ENCODE measurements around the gene RNF207. TPM values are rescaled to one million over a fixed set of nuclear protein-coding genes. Genes with fewer than 3 reads are reported as not detected.

Gene RNF207
- total and polyA plus RNA-seq, 2 of the 4 experiments (the other 2 are of a cell fraction): 2.7 to 17.2 TPM

DNA sequence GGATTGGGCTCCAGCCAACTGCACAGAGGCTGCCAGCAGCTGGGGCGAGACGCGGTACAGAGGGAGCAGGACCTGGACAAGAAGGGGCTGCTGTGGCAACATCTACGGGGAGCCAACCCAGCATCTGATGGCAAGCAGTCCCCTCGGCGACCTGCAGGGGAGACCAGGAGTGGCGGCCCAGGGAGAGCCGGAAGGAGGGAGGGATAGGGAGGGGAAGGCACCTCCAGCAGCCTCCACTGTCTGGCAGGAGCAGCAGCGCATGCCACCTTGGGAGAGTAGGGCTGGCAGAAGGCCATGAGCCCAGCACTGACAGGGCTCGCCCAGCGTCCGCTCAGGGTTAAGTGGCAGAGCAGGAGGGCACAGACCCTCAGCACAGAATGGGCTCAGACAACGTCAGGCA, 43.1 kb upstream of the RNF207 start:
- DNase-seq (no peak), ATAC-seq (ENCODE audit: low read depth) (no peak)
- H3K36me3 ChIP-seq (ENCODE audit: control insufficient read depth, insufficient read depth, low read length): no peaks in the 10 kb centered on the region
- H2BK120ac ChIP-seq (ENCODE audit: low read depth, low read length): no peak overlapping the region
- intact Hi-C loops (cut with micrococcal nuclease): no loop called here
- no peaks in the 10 kb centered on the region for H3K9me1 ChIP-seq (ENCODE audit: insufficient read depth, low read length)
- H2BK5ac ChIP-seq (ENCODE audit: low read depth, low read length, poor library complexity, severe bottlenecking): no peak overlapping the region
- peaks cover 37% of the 10 kb centered on the region; the same call in 1 of the 2 replicates for H3K27me3 ChIP-seq (ENCODE audit: control insufficient read depth, insufficient read depth, low read length)
- in situ Hi-C loops (cut with MboI; ENCODE audit: low sequenced_read_pairs): no loop called here
- no peak overlapping the region for H3K56ac ChIP-seq (ENCODE audit: extremely low read depth, insufficient read depth, low read length)
- H3K4me1 ChIP-seq (ENCODE audit: control insufficient read depth, insufficient read depth, low read length): no peaks in the 10 kb centered on the region
- no peak overlapping the region for H3K9ac ChIP-seq (ENCODE audit: low read depth, low read length)
- H2BK20ac ChIP-seq (ENCODE audit: low read depth, low read length): no peak overlapping the region
- no peak overlapping the region for H3K4me2 ChIP-seq (ENCODE audit: low read depth, low read length)
- H3K18ac ChIP-seq (ENCODE audit: low read depth, low read length): no peak overlapping the region
- H2BK15ac ChIP-seq (ENCODE audit: low read depth, low read length): no peak overlapping the region
- H4K8ac ChIP-seq (ENCODE audit: low read depth in 2 of 2, low read length in 2 of 2): no peak overlapping the region
- no peak overlapping the region for H3K4me3 ChIP-seq (ENCODE audit: insufficient read depth, low read depth, low read length)
- dilution Hi-C loops (cut with HindIII; ENCODE audit: low sequenced_read_pairs, unreplicated experiment): no loop called here
- H2AK9ac ChIP-seq (replicated peaks; ENCODE audit: low read depth, low read length, poor library complexity): peak overlapping the region; percentile 65
- H3K4ac ChIP-seq (ENCODE audit: low read depth, low read length): no peak overlapping the region
- ChIA-PET POLR2A (ENCODE audit: unreplicated experiment) (no interaction called here), CTCF (no interaction called here)
- no peaks in the 10 kb centered on the region for H3K79me1 ChIP-seq (ENCODE audit: low read depth in 1 of 2, low read length in 2 of 2)
- no peak overlapping the region for H3K14ac ChIP-seq (replicated peaks; ENCODE audit: low read depth, low read length)
- 54% methylated on average over 8 of the region's 13 CpGs; no CpG with 5 or more reads in 1 of the 2 experiments for WGBS, 2 experiments (ENCODE audit: extremely low coverage in 2 of 2, insufficient read length in 1 of 2)
- TF ChIP-seq NFE2L2 (IDR thresholded peaks at IDR 0.05; ENCODE audit: low read depth, low read length) (no peak), MAZ (IDR thresholded peaks at IDR 0.05; ENCODE audit: borderline replicate concordance, low read depth, low read length) (no peak), RAD21 (IDR thresholded peaks at IDR 0.05; ENCODE audit: low read length) (no peak), CHD1 (IDR thresholded peaks at IDR 0.05; ENCODE audit: low read depth, low read length) (no peak), MAFK (IDR thresholded peaks at IDR 0.05; ENCODE audit: low read depth, low read length) (no peak), MXI1 (IDR thresholded peaks at IDR 0.05; ENCODE audit: borderline replicate concordance, low read depth, low read length) (no peak), RCOR1 (IDR thresholded peaks at IDR 0.05; ENCODE audit: insufficient replicate concordance, low read length) (no peak), POLR2A (IDR thresholded peaks at IDR 0.05; ENCODE audit: low read depth, low read length) (no peak), SMC3 (IDR thresholded peaks at IDR 0.05; ENCODE audit: low read depth, low read length) (no peak), CEBPB (IDR thresholded peaks at IDR 0.05; ENCODE audit: low read depth, low read length) (no peak), RFX5 (IDR thresholded peaks at IDR 0.05; ENCODE audit: low read depth, low read length) (no peak), FOS (IDR thresholded peaks at IDR 0.05; ENCODE audit: low read depth, low read length) (no peak)
- TF ChIP-seq, protein P1, sequence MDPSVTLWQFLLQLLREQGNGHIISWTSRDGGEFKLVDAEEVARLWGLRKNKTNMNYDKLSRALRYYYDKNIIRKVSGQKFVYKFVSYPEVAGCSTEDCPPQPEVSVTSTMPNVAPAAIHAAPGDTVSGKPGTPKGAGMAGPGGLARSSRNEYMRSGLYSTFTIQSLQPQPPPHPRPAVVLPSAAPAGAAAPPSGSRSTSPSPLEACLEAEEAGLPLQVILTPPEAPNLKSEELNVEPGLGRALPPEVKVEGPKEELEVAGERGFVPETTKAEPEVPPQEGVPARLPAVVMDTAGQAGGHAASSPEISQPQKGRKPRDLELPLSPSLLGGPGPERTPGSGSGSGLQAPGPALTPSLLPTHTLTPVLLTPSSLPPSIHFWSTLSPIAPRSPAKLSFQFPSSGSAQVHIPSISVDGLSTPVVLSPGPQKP (IDR thresholded peaks at IDR 0.05; ENCODE audit: borderline replicate concordance, low read depth, low read length): no peak
- TF ChIP-seq, protein P2, sequence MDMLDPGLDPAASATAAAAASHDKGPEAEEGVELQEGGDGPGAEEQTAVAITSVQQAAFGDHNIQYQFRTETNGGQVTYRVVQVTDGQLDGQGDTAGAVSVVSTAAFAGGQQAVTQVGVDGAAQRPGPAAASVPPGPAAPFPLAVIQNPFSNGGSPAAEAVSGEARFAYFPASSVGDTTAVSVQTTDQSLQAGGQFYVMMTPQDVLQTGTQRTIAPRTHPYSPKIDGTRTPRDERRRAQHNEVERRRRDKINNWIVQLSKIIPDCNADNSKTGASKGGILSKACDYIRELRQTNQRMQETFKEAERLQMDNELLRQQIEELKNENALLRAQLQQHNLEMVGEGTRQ (IDR thresholded peaks at IDR 0.05; ENCODE audit: low read depth, low read length): no peak
- TF ChIP-seq, protein P3, sequence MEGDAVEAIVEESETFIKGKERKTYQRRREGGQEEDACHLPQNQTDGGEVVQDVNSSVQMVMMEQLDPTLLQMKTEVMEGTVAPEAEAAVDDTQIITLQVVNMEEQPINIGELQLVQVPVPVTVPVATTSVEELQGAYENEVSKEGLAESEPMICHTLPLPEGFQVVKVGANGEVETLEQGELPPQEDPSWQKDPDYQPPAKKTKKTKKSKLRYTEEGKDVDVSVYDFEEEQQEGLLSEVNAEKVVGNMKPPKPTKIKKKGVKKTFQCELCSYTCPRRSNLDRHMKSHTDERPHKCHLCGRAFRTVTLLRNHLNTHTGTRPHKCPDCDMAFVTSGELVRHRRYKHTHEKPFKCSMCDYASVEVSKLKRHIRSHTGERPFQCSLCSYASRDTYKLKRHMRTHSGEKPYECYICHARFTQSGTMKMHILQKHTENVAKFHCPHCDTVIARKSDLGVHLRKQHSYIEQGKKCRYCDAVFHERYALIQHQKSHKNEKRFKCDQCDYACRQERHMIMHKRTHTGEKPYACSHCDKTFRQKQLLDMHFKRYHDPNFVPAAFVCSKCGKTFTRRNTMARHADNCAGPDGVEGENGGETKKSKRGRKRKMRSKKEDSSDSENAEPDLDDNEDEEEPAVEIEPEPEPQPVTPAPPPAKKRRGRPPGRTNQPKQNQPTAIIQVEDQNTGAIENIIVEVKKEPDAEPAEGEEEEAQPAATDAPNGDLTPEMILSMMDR (conservative IDR thresholded peaks at IDR 0.05; ENCODE audit: low read depth, low read length): no peak
- no peak overlapping the region for H3K27ac ChIP-seq (ENCODE audit: insufficient read depth, low read length)
- H2AK5ac ChIP-seq (ENCODE audit: low read depth, low read length): no peak overlapping the region
- H4K5ac ChIP-seq (ENCODE audit: low read depth, low read length): no peak overlapping the region
- no peaks in the 10 kb centered on the region for H3K9me3 ChIP-seq (ENCODE audit: control insufficient read depth, insufficient read depth, low read length)
- no peak overlapping the region for H4K91ac ChIP-seq (ENCODE audit: insufficient read depth, low read depth, low read length)
- peaks cover 3% of the 10 kb centered on the region; the same call in 1 of the 2 replicates for H4K20me1 ChIP-seq (ENCODE audit: insufficient read depth, low read length)
- no peak overlapping the region for H3K23ac ChIP-seq (ENCODE audit: low read depth, low read length)
- H2AFZ ChIP-seq (replicated peaks; ENCODE audit: low read length, poor library complexity): no peak overlapping the region
- no TSS peak for BruUV-seq (replicated peaks)
